Tongue (tissue), 3 donors: ENCODE data around the gene OR4E1. TPM values are rescaled to one million over a fixed set of nuclear protein-coding genes. Genes with fewer than 3 reads are reported as not detected.
"Not testable (repeated sequence)": the region's sequence is repeated elsewhere in the genome, so short reads cannot be mapped to it uniquely, and the experiment has no call there.

Source experiments
- DNase-seq: peaks from one replicate; pipeline ENCODE4 v3.0.0-alpha.2; 2015
- small RNA-seq: library from RNA; depleted of rRNA; stranded (forward); fragments of <200 nt; gene quantifications from one replicate; pipeline ENCODE3, GENCODE V24; 2014; ENCODE audit warnings: low replicate concordance
- total RNA-seq: library from RNA; depleted of rRNA; stranded (reverse); fragments of >200 nt; gene quantifications from one replicate; pipeline ENCODE4 v1.2.3, GENCODE V29; 2014

OR4E1 gene
- total RNA-seq, 1 donor from 2014 or later: not detected

DNA sequence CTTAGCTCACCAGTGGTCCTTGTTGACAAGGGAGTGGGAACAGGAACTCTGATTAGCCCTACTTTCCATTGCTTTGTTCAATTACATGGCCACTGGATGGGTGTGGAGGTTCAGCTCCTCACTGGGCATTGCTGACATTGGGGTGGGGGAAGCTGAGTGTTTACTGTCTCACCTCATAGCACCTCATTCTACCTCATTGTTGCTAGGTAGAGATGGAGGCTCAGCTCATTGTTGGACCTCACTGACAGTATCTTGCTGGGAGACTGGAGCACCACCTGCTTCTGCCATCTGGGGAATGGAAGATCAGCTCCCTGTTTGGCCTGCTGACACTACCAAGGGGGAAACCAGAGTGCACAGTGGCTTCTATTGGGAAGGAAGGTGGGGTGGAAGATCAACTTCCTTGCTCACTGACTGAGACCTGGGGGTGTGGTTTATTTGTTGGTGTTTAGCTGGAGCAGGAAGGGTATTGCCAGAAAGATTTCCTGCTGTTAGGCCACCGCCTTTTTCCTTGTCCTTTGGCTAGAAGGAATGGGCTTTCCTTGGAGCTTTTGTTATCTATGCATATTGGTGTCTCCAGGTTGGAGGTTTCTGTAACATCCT, 21.3 kb downstream of the OR4E1 start:
- DNase-seq: no peak

DNA sequence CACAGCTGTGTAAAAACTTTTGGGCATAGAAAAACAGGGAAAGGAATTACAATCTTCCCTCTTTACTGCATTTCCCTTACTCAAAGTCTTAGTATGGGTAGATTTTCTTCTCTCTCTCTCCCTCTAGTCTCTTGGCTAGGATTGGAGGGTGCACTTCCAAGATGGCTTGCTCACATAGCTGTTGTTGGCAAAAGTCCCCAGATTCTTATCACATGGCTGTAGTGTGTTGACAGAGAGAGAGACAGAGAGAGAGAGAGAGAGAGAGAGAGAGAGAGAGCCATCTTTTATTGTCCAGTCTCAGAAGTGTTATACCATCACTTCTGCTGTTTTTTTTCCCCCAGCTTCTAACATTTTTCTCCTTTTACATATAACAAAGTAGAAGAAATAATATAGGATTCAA, 26.2 kb downstream of the OR4E1 start:
- DNase-seq: no peak

- DNase-seq: no peak
Measured at GRCh38 chr14:21643407-21643806, 30.2 kb downstream of the OR4E1 start.

- DNase-seq: no peak
Measured at GRCh38 chr14:21642683-21643082, 30.9 kb downstream of the OR4E1 start.

DNA sequence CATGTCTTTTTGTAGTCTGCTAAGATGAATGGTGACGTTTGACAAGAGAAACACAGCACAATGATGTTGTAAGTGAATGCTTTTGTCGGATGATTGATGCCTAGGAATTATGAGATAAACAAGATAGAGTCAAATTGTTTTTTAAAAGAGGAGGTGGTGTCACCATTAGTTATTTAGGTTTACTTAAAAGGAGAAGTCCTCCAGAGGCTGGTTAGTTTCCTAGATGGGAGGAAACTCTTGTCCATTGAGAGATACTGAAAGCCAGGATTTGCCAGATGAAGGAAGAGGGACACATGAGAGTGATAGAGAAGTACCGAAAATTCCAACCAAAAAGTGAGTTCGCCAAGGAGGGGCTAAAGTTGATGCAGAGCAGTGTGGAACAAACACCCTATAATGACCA, 38.8 kb downstream of the OR4E1 start, which contains the start of gene OR10G2:
Gene OR10G2, minus strand, starts transcription at position 101 of the 400 bp plus-strand sequence. Its CDS starts 98 bp downstream, at position 3.
- no peak for DNase-seq

- peak; percentile 6 for DNase-seq
Measured at GRCh38 chr14:21631084-21631483, 42.5 kb downstream of the OR4E1 start.

DNA sequence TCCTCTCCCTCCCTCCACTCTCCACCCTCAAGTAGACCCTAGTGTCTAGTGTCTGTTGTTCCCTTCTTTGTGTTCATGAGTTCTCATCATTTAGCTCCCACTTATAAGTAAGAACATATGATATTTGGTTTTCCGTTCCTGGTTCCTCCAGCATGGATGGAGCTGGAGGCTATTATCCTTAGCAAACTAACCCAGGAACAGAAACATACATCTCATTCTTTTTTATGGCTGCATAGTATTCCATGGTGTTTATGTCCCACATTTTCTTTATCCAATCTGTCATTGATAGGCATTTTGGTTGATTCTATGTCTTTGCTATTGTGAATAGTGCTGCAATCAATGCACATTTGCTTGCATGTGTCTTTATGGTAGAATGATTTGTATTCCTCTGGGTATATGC, 43.1 kb downstream of the OR4E1 start:
- DNase-seq: not testable (repeated sequence)

DNA sequence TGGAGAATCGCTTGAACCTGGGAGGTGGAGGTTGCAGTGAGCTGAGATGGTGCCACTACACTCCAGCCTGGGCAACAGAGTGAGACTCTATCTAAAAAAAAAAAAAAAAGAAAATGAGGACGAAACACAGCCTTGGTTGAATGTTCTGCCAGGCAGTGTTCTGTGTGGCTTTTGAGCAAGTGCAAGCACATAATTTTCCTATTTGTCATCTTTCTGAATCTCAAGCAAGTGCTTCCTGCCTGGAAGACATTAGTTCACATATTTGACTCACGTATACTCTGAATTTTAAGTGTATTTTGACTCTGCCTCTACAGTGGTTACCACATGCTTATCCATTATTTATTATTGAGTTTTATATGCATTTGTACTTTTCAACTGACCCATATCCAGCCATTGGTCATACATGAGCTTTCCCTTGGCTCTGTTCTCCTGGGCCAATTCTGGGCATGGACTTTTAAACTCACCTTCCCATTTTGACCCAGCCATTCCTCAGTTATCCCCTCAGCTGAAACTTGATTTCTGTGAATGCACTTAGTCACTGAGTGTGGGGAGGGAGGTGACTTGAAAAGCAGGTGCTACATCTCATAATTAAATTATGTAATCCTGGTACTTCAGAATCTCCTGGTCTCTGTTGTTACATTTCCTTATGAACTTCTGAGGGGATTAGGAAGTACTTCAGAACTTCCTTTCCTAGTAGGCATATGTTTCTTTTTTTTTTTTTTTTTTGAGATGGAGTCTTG, 47.0 kb downstream of the OR4E1 start:
- no peak for DNase-seq

Small RNA genes lying within 50 kb of the gene (small RNA-seq; reads per million reads assigned to genes)
- not detected for gene AC243972.3

Other genes with a start within 250 kb of the OR4E1 start
- gene CHD8, start 217.7 kb downstream of the OR4E1 start, total RNA-seq: 48.0 TPM
- 17.8 TPM for gene RAB2B, start 196.9 kb downstream of the OR4E1 start, total RNA-seq
- gene TOX4, start 196.6 kb downstream of the OR4E1 start, total RNA-seq: 38.2 TPM
- 61.1 TPM for gene METTL3, start 162.5 kb downstream of the OR4E1 start, total RNA-seq
- 9.0 TPM for gene SALL2, start 147.5 kb downstream of the OR4E1 start, total RNA-seq
- not detected for gene OR10G3, start 93.7 kb downstream of the OR4E1 start, total RNA-seq
- gene OR10G2, start 38.9 kb downstream of the OR4E1 start, total RNA-seq: not detected
- gene OR4E2, start 20.0 kb downstream of the OR4E1 start, total RNA-seq: not detected